SK-N-SH (cell line): Measurements from ENCODE around the gene SFXN5. TPM values are rescaled to one million over a fixed set of nuclear protein-coding genes. Genes with fewer than 3 reads are reported as not detected.

Experiments
- CTCF ChIA-PET: fragments of 300-600, 350-600 bp; formaldehyde crosslinking; extraction: SDS; loops from one replicate; lab custom pipeline; 2021; lab: Yijun Ruan, JAX
- POLR2A ChIA-PET: fragments of 350-600 bp; sonication (Branson Sonifier 250); formaldehyde crosslinking; extraction: SDS; loops from one replicate; lab custom pipeline; 2020; ENCODE audit warnings: antibody characterized with exemption, inconsistent platforms; lab: Yijun Ruan, JAX
- DNase-seq: peaks from one replicate; pipeline ENCODE4 v3.0.0; 2012
- H2AFZ ChIP-seq: fragments of 200-600 bp; sonication (generic); 2 replicates; pipeline ENCODE4 v1.8.1; 2016; ENCODE audit warnings: antibody characterized with exemption, mild to moderate bottlenecking, low read depth
- H3F3A ChIP-seq: fragments of 200-600 bp; sonication (generic); replicated peaks from 2 replicates; pipeline ENCODE3; 2016; ENCODE audit warnings: antibody characterized with exemption, mild to moderate bottlenecking; ENCODE audit not compliant: insufficient read depth
- H3K27ac ChIP-seq, 2 experiments: fragments of 200-500 bp in 1 of 2; fragments of 200-600 bp in 1 of 2; sonication (Bioruptor generic) in 1 of 2; sonication (generic), shearing (Covaris generic) in 1 of 2; 2 replicates each; pipeline versions ENCODE4 v1.5.1 to v1.6.1; 2014 to 2016; ENCODE audit warnings: low read depth in 2 of 2, inconsistent platforms in 1 of 2, low read length in 1 of 2, mild to moderate bottlenecking in 1 of 2, mixed read lengths in 1 of 2
- H3K27me3 ChIP-seq: fragments of 200-600 bp; sonication (generic), shearing (Covaris generic); 2 replicates; pipeline ENCODE4 v1.6.1; 2016; ENCODE audit warnings: mixed run types; ENCODE audit not compliant: insufficient read depth
- H3K36me3 ChIP-seq, 2 experiments: fragments of 200-500 bp in 1 of 2; fragments of 200-600 bp in 1 of 2; sonication (Bioruptor generic) in 1 of 2; sonication (generic) in 1 of 2; replicated peaks in 1 of 2; 2 replicates each; pipeline versions ENCODE3 to v1.5.1; 2014 to 2016; ENCODE audit warnings: low read length in 1 of 2, mild to moderate bottlenecking in 1 of 2; ENCODE audit not compliant: insufficient read depth in 2 of 2, control insufficient read depth in 1 of 2
- H3K4me1 ChIP-seq, 2 experiments: fragments of 200-500 bp in 1 of 2; fragments of 200-600 bp in 1 of 2; sonication (Bioruptor generic) in 1 of 2; sonication (generic), shearing (Covaris generic) in 1 of 2; 2 replicates each; pipeline versions ENCODE4 v1.5.1 to v1.6.1; 2014 to 2016; ENCODE audit warnings: low read depth in 1 of 2, low read length in 1 of 2, mixed run types in 1 of 2; ENCODE audit not compliant: insufficient read depth in 2 of 2, control insufficient read depth in 1 of 2
- H3K4me2 ChIP-seq: fragments of 200-600 bp; sonication (generic), shearing (Covaris generic); 2 replicates; pipeline ENCODE4 v1.6.1; 2017; ENCODE audit warnings: mixed run types
- H3K4me3 ChIP-seq, 2 experiments: fragments of 200-500 bp in 1 of 2; fragments of 200-600 bp in 1 of 2; sonication (Bioruptor generic) in 1 of 2; sonication (generic), shearing (Covaris generic) in 1 of 2; 2 replicates each; pipeline versions ENCODE4 v1.5.1 to v1.8.1; 2014 to 2016; ENCODE audit warnings: low read depth in 2 of 2, inconsistent platforms in 1 of 2, low read length in 1 of 2, mild to moderate bottlenecking in 1 of 2, mixed read lengths in 1 of 2, moderate library complexity in 1 of 2
- H3K79me2 ChIP-seq: fragments of 200-600 bp; sonication (generic); 2 replicates; pipeline ENCODE4 v1.8.1; 2017; ENCODE audit warnings: mild to moderate bottlenecking; ENCODE audit not compliant: insufficient read depth
- H3K9ac ChIP-seq: fragments of 200-600 bp; sonication (generic); 2 replicates; pipeline ENCODE4 v1.6.1; 2017; ENCODE audit warnings: mixed run types
- H3K9me2 ChIP-seq: fragments of 200-600 bp; sonication (generic); 2 replicates; pipeline ENCODE4 v1.6.1; 2017; ENCODE audit warnings: mixed run types
- H3K9me3 ChIP-seq: fragments of 200-600 bp; sonication (generic); 2 replicates; pipeline ENCODE4 v1.6.1; 2017; ENCODE audit warnings: mixed run types, mild to moderate bottlenecking, moderate library complexity
- H4K20me1 ChIP-seq: fragments of 200-600 bp; sonication (generic); 2 replicates; pipeline ENCODE4 v1.6.1; 2017; ENCODE audit warnings: mild to moderate bottlenecking, mixed run types; ENCODE audit not compliant: insufficient read depth
- CTCF ChIP-seq: fragments of 200-600 bp; sonication (generic); IDR thresholded peaks from 2 replicates; pipeline ENCODE4 v1.6.1; 2017; ENCODE audit warnings: antibody characterized with exemption, mild to moderate bottlenecking, moderate library complexity
- FOSL2 ChIP-seq: IDR thresholded peaks from 2 replicates; pipeline ENCODE4 v1.4.0; 2012; ENCODE audit warnings: low read depth, mild to moderate bottlenecking, moderate library complexity, borderline replicate concordance
- GABPA ChIP-seq: IDR thresholded peaks from 2 replicates; pipeline ENCODE4 v1.4.0; 2012; ENCODE audit warnings: low read depth, mild to moderate bottlenecking
- JUND ChIP-seq: IDR thresholded peaks from 2 replicates; pipeline ENCODE4 v1.4.0; 2012
- MAX ChIP-seq: IDR thresholded peaks from 2 replicates; pipeline ENCODE4 v1.4.0; 2012; ENCODE audit warnings: low read depth
- MEF2A ChIP-seq: IDR thresholded peaks from 2 replicates; pipeline ENCODE4 v1.4.0; 2012; ENCODE audit warnings: low read depth, borderline replicate concordance
- POLR2AphosphoS5 ChIP-seq: IDR thresholded peaks from 2 replicates; pipeline ENCODE4 v1.6.1; 2012; ENCODE audit warnings: low read depth, low read length
- RAD21 ChIP-seq: IDR thresholded peaks from 2 replicates; pipeline ENCODE4 v1.6.1; 2012; ENCODE audit warnings: mild to moderate bottlenecking, low read length
- REST ChIP-seq: IDR thresholded peaks from 2 replicates; pipeline ENCODE4 v1.6.1; 2012; ENCODE audit warnings: mild to moderate bottlenecking, low read depth, low read length, moderate library complexity
- SMC3 ChIP-seq: IDR thresholded peaks from 2 replicates; pipeline ENCODE4 v1.6.1; 2012; ENCODE audit warnings: low read depth, low read length, improper control_type of control experiment
- TAF1 ChIP-seq: IDR thresholded peaks from 2 replicates; pipeline ENCODE4 v1.6.1; 2012; ENCODE audit warnings: low read depth, mild to moderate bottlenecking, low read length, moderate library complexity, borderline replicate concordance
- TCF12 ChIP-seq: IDR thresholded peaks from 2 replicates; pipeline ENCODE4 v1.4.0; 2012
- USF1 ChIP-seq: IDR thresholded peaks from 2 replicates; pipeline ENCODE4 v1.4.0; 2012; ENCODE audit warnings: low read depth, borderline replicate concordance
- USF2 ChIP-seq: fragments of 150-350 bp; IDR thresholded peaks from 2 replicates; pipeline ENCODE4 v1.6.1; 2017; ENCODE audit warnings: antibody characterized with exemption, low read length, low read depth, borderline replicate concordance
- WGBS: methylation state at CpG from one replicate; pipeline ENCODE4 v1.1.6; 2017; ENCODE audit warnings: low lambda C conversion rate; 5-methylcytosine and 5-hydroxymethylcytosine counted together
- polyA plus RNA-seq, 3 experiments: library from polyadenylated mRNA; depleted of rRNA; stranded (reverse); fragments of >200 nt; gene quantifications; 2 replicates each; pipeline ENCODE4 v1.2.3, GENCODE V29; 2012

Gene SFXN5
- polyA plus RNA-seq, 1 of the 3 experiments (the other 2 are of a cell fraction): 9.9 TPM

- Histone ChIP-seq H3F3A (no peaks in the 10 kb centered on the region), H3K4me1 (no peaks in the 10 kb centered on the region), H3K27me3 (no peaks in the 10 kb centered on the region), H3K27ac (no peak overlapping the region), H2AFZ (no peak overlapping the region), H3K4me2 (no peak overlapping the region), H3K9ac (no peak overlapping the region), H3K9me2 (no peaks in the 10 kb centered on the region), H3K4me3 (no peak overlapping the region), H3K9me3 (no peaks in the 10 kb centered on the region), H4K20me1 (peaks cover 47% of the 10 kb centered on the region), H3K36me3 (peaks cover 3 to 27% of the 10 kb centered on the region in 2 experiments), H3K79me2 (peaks cover 34% of the 10 kb centered on the region)
- POLR2A ChIA-PET: no interaction called here
- DNase-seq: no peak
- CTCF ChIA-PET: interaction anchor here (0.9 to 21.6 kb wide), 6 partner anchors 9 to 192 kb away, joined by 3 to 267 read pairs (median 4); partner anchors contain the start of gene SPR
- 83% methylated on average over 7 of the region's 9 CpGs for WGBS
- TF ChIP-seq MEF2A (no peak), RAD21 (no peak), SMC3 (no peak), CTCF (no peak), JUND (no peak), TAF1 (no peak), USF2 (no peak), MAX (no peak), FOSL2 (no peak)
Observed at GRCh38 chr2:73079636-73080035, 8.1 kb upstream of the SFXN5 start.

- no peak overlapping the region for H3K27ac ChIP-seq
- peaks cover 25% of the 10 kb centered on the region for H3K79me2 ChIP-seq
- no peak overlapping the region for H2AFZ ChIP-seq
- no peak for DNase-seq
- no peaks in the 10 kb centered on the region for H3F3A ChIP-seq
- ChIA-PET POLR2A (no interaction called here), CTCF (interaction anchor here (0.9 to 21.6 kb wide), 7 partner anchors 10 to 191 kb away, joined by 3 to 267 read pairs (median 4); partner anchors contain the start of gene SPR)
- no peaks in the 10 kb centered on the region for H3K9me3 ChIP-seq
- peaks cover 3 to 18% of the 10 kb centered on the region in 2 experiments for H3K36me3 ChIP-seq
- 92% methylated on average over 13 of the region's 13 CpGs for WGBS
- no peaks in the 10 kb centered on the region for H3K27me3 ChIP-seq
- H3K4me2 ChIP-seq: no peak overlapping the region
- H3K9ac ChIP-seq: no peak overlapping the region
- H3K4me1 ChIP-seq: no peaks in the 10 kb centered on the region
- no peaks in the 10 kb centered on the region for H3K9me2 ChIP-seq
- H4K20me1 ChIP-seq: peaks cover 38% of the 10 kb centered on the region
- H3K4me3 ChIP-seq: no peak overlapping the region
- TF ChIP-seq USF1: no peak
- no peak for TF ChIP-seq TCF12
- no peak for TF ChIP-seq POLR2AphosphoS5
- no peak for TF ChIP-seq REST
- TF ChIP-seq CTCF: no peak
- no peak for TF ChIP-seq FOSL2
- TF ChIP-seq GABPA: no peak
Observed at GRCh38 chr2:73078457-73079411, 7.2 kb upstream of the SFXN5 start.
